Ureter (tissue), 1 donor: Measurements from ENCODE around the gene ST6GALNAC4. TPM values are rescaled to one million over a fixed set of nuclear protein-coding genes. Genes with fewer than 3 reads are reported as not detected.

Experiments
- DNase-seq: peaks from one replicate; pipeline ENCODE4 v3.0.0-alpha.2; 2020; ENCODE audit warnings: low spot score
- total RNA-seq: library from RNA; stranded (reverse); gene quantifications from one replicate; pipeline ENCODE4 v1.2.4, GENCODE V29; 2023
- donor health status: DM: yes; HTN: yes; CAD: no.

Gene ST6GALNAC4
- 25.8 TPM for total RNA-seq

GRCh38 chr9:127916720-127917581 is at the start of gene ST6GALNAC4:
TSS of gene ST6GALNAC4 (minus strand) at chr9:127917041. CDS start at chr9:127916419, 622 bp downstream.
- DNase-seq = peak; percentile 95

- DNase-seq = no peak
These were observed 49.1 kb upstream of the ST6GALNAC4 start for GRCh38 chr9:127965953-127966352.

- DNase-seq = no peak
These were observed 46.7 kb upstream of the ST6GALNAC4 start for GRCh38 chr9:127963359-127964064.

- no peak for DNase-seq
These were observed 46.2 kb upstream of the ST6GALNAC4 start for GRCh38 chr9:127963041-127963358.

- DNase-seq = no peak
These were observed 45.4 kb upstream of the ST6GALNAC4 start for GRCh38 chr9:127962278-127962677.

GRCh38 chr9:127961613-127962155 is 44.8 kb upstream of the ST6GALNAC4 start:
- DNase-seq = no peak

GRCh38 chr9:127961155-127961490 is 44.3 kb upstream of the ST6GALNAC4 start:
- no peak for DNase-seq

- DNase-seq = no peak
These were observed 43.7 kb upstream of the ST6GALNAC4 start for GRCh38 chr9:127960410-127961154.

- DNase-seq = no peak
These were observed 43.1 kb upstream of the ST6GALNAC4 start for GRCh38 chr9:127959841-127960409.

- DNase-seq = no peak
These were observed 42.6 kb upstream of the ST6GALNAC4 start for GRCh38 chr9:127959398-127959797.

- no peak for DNase-seq
These were observed 41.9 kb upstream of the ST6GALNAC4 start for GRCh38 chr9:127958728-127959127.

GRCh38 chr9:127955294-127956015 is 38.6 kb upstream of the ST6GALNAC4 start:
- peak; percentile 87 for DNase-seq

GRCh38 chr9:127954831-127955293 is 38.0 kb upstream of the ST6GALNAC4 start:
- DNase-seq = no peak

GRCh38 chr9:127953768-127954505 is 37.1 kb upstream of the ST6GALNAC4 start:
- DNase-seq = no peak

GRCh38 chr9:127953154-127953553 is 36.3 kb upstream of the ST6GALNAC4 start:
- no peak for DNase-seq

GRCh38 chr9:127950513-127951289 is 33.9 kb upstream of the ST6GALNAC4 start:
- no peak for DNase-seq

GRCh38 chr9:127949827-127950512 is 33.1 kb upstream of the ST6GALNAC4 start:
- DNase-seq = no peak

GRCh38 chr9:127947841-127948710 is 31.2 kb upstream of the ST6GALNAC4 start:
- DNase-seq = no peak
